HUES48 (cell line): ENCODE data around the gene SLC6A3.
"Not testable (repeated sequence)": the region's sequence is repeated elsewhere in the genome, so short reads cannot be mapped to it uniquely, and the experiment has no call there.

Experiments
- H3K27ac ChIP-seq: one replicate; pipeline ENCODE4 v1.7.0; 2013; ENCODE audit warnings: low read depth, low read length, inconsistent platforms
- H3K27me3 ChIP-seq: 2 replicates; pipeline ENCODE4 v1.6.1; 2013; ENCODE audit warnings: mild to moderate bottlenecking, low read length; ENCODE audit not compliant: control insufficient read depth, insufficient read depth
- H3K36me3 ChIP-seq: 2 replicates; pipeline ENCODE4 v1.6.1; 2013; ENCODE audit warnings: low read length; ENCODE audit not compliant: control insufficient read depth, insufficient read depth
- H3K4me1 ChIP-seq: 2 replicates; pipeline ENCODE4 v1.6.1; 2013; ENCODE audit warnings: mild to moderate bottlenecking, low read length; ENCODE audit not compliant: control insufficient read depth, insufficient read depth
- H3K4me3 ChIP-seq: 2 replicates; pipeline ENCODE4 v1.5.1; 2013; ENCODE audit warnings: mild to moderate bottlenecking, low read depth, low read length
- H3K9ac ChIP-seq: 2 replicates; pipeline ENCODE4 v1.6.1; 2013; ENCODE audit warnings: mild to moderate bottlenecking, low read depth, low read length, moderate library complexity
- H3K9me3 ChIP-seq: 2 replicates; pipeline ENCODE4 v1.6.1; 2013; ENCODE audit warnings: low read length; ENCODE audit not compliant: control insufficient read depth, insufficient read depth

The SLC6A3 gene

DNA sequence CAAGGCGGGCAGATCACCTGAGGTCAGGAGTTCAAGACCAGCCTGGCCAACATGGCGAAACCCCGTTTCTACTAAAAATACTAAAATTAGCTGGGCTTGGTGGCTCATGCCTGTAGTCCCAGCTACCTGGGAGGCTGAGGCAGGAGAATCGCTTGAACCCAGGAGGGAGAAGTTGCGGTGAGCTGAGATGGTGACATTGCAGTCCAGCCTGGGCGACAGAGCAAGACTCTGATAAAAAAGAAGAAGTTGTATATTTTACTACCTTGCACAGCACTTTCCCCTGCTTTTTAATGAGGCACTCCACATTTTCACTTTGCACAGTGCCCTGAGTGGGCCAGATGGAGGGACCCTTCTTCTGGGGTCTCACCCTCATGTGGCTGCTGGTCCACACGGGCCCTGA lies 84.9 kb downstream of the SLC6A3 start:
- H3K36me3 ChIP-seq, H3K9me3 ChIP-seq, H3K27me3 ChIP-seq, H3K4me1 ChIP-seq, H3K9ac ChIP-seq, H3K4me3 ChIP-seq, H3K27ac ChIP-seq: not testable (repeated sequence)

DNA sequence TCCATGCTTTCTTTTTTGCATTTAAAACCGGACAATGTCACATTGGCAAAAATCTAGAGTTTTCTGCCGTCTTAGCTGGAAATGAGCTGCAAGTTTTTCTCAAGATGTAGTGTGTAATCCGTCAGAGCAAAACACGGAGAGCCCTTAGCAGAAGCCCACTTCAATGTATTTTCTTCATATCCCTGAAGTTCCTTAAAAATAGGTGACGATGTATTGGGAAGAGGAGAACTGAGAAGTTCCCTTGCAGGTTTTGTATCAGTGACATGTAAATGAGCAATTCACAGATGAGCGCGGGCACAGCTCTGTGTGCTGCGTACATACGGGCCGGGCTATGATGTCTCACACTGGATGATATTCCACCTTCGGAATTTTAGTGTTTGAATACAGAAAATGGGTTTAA lies 85.5 kb downstream of the SLC6A3 start:
- Histone ChIP-seq H3K36me3 (no peaks in the 10 kb centered on the region), H3K27ac (no peak overlapping the region), H3K9ac (no peak overlapping the region), H3K4me1 (no peaks in the 10 kb centered on the region), H3K27me3 (no peaks in the 10 kb centered on the region), H3K4me3 (no peak overlapping the region), H3K9me3 (no peaks in the 10 kb centered on the region)

DNA sequence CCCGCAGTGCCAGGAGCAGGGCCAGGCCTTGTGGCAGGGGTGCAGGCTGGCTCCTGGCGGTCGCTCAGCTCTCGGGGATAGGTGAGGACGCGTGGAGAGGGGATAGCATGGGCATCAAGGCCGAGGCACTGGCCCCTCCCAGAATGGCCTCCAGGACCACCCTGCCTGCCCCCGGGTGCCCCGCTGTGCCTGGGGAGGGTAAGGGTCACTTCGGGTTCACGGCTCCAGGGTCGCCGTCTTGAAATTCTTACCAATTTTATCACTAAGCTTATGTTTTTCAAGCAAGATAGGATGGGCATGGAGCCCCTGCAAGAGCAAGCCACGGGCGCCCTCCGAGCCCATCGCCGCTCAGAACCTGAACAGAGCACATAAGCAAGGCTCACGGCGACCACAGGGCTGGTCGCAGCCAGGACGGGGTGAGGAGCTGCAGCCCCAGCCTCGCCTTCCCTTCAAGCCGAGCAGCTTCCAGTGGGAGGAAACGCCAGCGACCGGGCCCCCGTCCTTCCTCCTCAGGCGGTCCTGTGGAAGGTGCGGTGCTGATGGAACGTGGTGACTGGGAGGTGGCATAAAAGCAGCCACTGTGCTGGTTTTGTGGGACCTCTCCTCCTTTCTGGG lies 86.1 kb downstream of the SLC6A3 start:
- H3K27me3 ChIP-seq, result no peaks in the 10 kb centered on the region

DNA sequence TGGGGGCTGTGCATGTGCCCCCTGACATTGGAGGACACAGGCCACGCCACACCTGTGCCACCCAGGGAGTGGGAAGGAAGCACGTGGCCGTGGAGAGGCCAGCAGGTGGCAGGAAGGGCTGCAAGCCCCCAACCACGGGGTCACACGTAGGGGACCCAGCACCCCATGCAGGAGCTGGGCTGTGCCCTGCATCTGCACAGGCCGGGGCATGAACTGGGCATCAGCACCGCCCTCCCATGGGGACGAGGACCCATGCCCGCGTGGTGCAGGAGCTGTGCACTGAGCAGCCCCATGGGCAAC lies 86.6 kb downstream of the SLC6A3 start:
- H3K27ac ChIP-seq, result no peak overlapping the region
- 0 out of 2 replicates have a peak, but pooled peaks cover 4% of the 10 kb centered on the region for H3K4me1 ChIP-seq
- no peak overlapping the region for H3K9ac ChIP-seq
- no peak overlapping the region for H3K4me3 ChIP-seq
- H3K27me3 ChIP-seq, result no peaks in the 10 kb centered on the region
- H3K36me3 ChIP-seq, result no peaks in the 10 kb centered on the region
- no peaks in the 10 kb centered on the region for H3K9me3 ChIP-seq

More for the DNA sequence above, 86.1 kb downstream of the SLC6A3 start:
- Histone ChIP-seq H3K27ac (no peak overlapping the region), H3K9ac (no peak overlapping the region), H3K36me3 (no peaks in the 10 kb centered on the region), H3K4me3 (no peak overlapping the region), H3K4me1 (0 out of 2 replicates have a peak, but pooled peaks cover 4% of the 10 kb centered on the region), H3K9me3 (no peaks in the 10 kb centered on the region)

DNA sequence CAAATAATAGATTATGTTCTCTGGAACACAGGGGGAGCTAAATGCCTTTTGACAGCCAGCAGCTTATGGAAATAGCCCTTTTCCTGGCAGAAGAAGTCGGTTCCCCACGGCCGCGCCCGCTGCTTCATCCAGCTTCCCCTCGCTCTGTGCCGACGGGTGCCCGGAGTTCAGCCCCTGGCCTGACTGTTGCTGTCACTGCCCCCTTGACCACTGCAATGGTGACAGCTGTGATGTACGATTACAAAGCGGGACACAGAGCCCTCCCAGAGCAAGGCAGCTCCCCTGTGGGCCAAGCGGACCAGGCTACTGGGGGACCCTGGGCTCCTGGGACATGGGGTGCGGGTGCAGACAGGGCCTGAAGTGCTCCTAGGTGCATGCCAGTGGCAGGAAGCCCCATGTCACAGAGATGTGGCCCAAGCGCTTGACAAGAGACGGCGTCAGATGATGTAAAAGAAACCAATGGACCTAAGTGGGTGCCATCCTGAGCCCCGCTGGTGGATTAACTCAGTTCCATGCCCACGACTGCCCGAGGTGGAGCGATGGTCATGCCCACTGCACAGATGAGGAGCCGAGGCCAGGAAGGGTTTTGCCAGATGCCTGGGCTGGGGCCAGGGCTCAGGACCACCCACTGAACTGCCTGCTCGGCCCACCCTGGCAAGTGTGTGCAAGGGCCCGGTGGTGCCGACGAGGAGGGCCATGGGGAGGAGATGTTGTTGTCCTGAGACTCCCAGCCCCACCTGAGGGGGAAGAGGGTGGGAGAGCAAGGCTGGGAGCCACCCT lies 87.1 kb downstream of the SLC6A3 start:
- Histone ChIP-seq H3K27ac (no peak overlapping the region), H3K9me3 (no peaks in the 10 kb centered on the region), H3K36me3 (no peaks in the 10 kb centered on the region), H3K9ac (no peak overlapping the region), H3K4me1 (0 out of 2 replicates have a peak, but pooled peaks cover 4% of the 10 kb centered on the region), H3K27me3 (no peaks in the 10 kb centered on the region), H3K4me3 (no peak overlapping the region)

DNA sequence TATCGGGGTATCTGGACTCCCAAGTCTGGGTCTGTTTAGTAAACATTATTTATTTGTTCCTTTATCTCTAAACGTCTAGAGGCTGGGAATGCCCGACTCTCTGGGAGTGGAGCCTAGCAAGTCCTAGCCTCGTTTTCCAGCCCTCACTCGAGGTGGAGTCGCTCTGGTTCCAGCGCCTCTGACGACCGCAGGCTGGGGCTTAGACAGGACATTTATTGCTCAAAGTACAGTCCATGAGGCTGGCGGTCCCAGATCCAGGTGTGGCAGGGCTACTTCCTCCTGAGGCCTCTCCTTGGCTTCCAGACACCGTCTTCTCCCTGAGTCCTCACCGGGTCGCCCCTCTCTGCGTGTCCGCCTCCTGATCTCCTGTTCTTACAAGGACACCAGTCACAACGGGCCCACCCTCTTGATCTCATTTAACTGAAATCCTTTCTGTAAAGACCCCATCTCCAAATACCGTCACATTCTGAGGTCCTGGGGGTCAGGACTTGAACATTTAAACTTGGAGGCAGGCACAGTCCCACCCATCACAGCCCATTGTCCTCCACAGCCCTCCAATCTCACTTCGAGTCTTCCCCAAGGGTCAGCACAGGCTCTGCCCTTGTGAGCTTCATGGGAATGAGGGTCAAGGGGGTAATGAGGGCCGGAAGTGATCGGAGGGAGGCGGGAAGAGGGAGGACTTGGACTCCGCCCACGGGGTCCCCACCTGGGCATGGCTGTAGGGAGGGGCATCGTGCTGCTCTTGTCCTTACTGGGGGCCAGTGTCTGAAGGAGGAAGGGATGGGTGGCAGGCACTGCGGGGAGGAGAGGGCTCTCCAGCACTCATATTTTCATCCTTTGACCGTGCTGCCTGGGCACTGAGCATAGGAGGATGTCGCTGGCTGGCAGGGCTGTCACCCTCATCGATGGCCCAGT lies 88.1 kb downstream of the SLC6A3 start:
- H3K9me3 ChIP-seq, result no peaks in the 10 kb centered on the region
- H3K36me3 ChIP-seq, result no peaks in the 10 kb centered on the region
- H3K27ac ChIP-seq, result no peak overlapping the region
- H3K9ac ChIP-seq, result no peak overlapping the region
- H3K4me1 ChIP-seq, result 0 out of 2 replicates have a peak, but pooled peaks cover 4% of the 10 kb centered on the region
- no peaks in the 10 kb centered on the region for H3K27me3 ChIP-seq
- H3K4me3 ChIP-seq, result no peak overlapping the region

DNA sequence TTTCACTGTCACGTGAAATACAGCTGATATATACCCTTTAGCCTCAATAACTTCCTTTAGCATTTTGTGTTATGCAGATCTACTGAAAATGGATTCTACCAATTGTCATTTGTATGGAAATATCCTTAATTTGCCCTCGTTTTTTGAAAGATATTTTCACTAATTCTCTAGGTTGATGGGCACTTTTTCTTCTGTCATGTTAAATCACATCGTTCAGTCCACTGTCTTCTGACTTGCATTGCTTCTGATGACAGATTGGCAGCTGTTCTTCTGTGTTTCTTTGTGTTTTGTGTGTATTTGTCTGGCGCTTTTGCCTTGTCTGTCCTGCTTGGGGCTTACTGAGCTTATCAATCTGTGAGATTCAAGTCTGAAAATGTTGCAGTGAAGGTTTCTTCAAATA lies 90.7 kb downstream of the SLC6A3 start:
- no peaks in the 10 kb centered on the region for H3K27me3 ChIP-seq
- H3K4me1 ChIP-seq, result 0 out of 2 replicates have a peak, but pooled peaks cover 4% of the 10 kb centered on the region
- no peak overlapping the region for H3K4me3 ChIP-seq
- no peak overlapping the region for H3K27ac ChIP-seq
- no peaks in the 10 kb centered on the region for H3K36me3 ChIP-seq
- H3K9me3 ChIP-seq, result no peaks in the 10 kb centered on the region
- no peak overlapping the region for H3K9ac ChIP-seq

DNA sequence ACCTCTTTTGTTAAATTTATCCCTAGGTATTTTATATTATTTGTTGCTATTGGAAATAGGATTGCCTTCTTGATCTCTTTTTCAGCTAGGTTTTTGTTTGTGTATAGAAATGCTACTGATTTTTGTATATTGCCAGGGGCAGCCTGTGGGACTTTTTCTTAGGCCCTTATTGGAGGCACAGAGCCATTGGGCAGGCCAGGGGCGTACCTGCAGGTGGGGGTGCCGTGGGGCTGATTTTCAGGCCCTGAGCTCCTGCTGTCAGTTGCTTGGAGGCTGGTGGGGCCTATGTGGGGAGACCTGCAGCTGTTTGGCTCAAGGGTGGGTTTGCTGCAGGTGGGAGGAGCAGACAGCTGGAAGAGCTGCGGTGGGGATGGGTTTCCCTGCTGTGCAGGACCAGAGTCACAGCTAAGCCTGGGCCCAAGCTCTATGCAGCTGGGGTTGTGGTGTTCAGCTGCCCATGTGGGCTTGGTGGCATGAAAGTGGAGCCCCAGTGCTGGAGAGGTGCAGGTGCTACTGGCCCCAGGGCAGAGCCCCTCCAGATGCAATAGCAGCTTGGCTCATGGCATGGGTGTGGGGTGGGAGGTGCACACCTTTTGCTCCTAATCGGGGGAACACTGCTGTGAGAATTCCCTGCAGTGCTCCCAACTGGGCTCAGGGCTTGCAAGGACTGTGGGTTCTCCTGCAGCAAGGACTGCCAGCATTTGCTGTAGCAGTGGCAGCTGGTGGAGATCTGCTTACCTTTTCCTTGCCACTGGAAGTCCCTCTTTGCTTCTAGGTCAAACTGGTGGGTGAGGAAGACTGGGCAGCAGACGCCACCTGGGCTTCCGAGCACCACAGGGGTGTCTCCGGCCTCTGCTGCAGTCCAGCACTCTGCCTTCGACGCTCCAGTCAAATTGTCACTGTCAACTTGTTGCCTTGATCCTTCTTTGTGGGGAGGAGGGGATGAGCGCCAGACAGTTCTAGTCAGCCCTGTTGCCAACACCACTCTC lies 92.7 kb downstream of the SLC6A3 start:
- Histone ChIP-seq H3K9ac (no peak overlapping the region), H3K27me3 (no peaks in the 10 kb centered on the region), H3K27ac (no peak overlapping the region), H3K9me3 (no peaks in the 10 kb centered on the region), H3K4me3 (no peak overlapping the region), H3K36me3 (no peaks in the 10 kb centered on the region), H3K4me1 (0 out of 2 replicates have a peak, but pooled peaks cover 4% of the 10 kb centered on the region)

DNA sequence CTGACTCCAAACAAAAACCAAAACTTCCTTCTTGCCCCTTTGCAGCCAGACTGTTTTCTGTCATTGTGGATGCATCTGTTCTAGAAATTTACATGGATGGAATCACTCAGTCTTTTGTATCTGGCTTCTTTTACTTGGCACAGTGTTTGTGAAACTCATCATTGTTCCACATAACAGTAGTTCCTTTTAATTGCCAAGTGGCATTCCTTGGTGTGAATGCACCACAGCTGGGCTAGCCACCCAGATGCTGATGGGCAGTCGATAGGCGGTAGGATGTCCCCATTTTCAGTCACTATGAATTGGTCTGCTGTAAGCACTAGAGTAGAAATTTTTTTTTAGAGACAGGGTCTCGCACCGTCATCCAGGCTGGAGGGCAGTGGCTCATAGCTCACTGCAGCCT lies 94.1 kb downstream of the SLC6A3 start:
- Histone ChIP-seq H3K4me3 (no peak overlapping the region), H3K27ac (no peak overlapping the region), H3K27me3 (no peaks in the 10 kb centered on the region), H3K9ac (no peak overlapping the region), H3K9me3 (no peaks in the 10 kb centered on the region), H3K4me1 (0 out of 2 replicates have a peak, but pooled peaks cover 4% of the 10 kb centered on the region), H3K36me3 (no peaks in the 10 kb centered on the region)

DNA sequence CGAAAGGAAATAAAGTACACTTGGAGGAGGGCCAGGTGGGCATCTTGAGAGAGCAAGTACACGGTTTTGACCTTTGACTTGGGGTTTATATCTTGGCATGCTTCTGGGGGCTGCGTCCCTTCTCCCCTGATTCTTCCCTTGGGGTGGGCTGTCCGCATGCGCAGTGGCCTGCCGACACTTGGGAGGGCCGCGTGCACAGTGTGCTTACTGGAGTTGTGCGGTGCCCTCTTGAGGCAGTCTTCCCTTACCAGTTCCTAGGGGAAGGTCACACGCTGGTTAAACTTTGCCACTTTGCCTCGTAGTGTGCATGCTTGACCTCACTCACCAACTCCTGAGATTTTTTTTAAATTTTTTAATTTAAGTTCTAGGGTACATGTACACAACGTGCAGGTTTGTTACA lies 96.0 kb downstream of the SLC6A3 start:
- Histone ChIP-seq H3K4me3 (no peak overlapping the region), H3K4me1 (no peaks in the 10 kb centered on the region), H3K27me3 (no peaks in the 10 kb centered on the region), H3K9me3 (no peaks in the 10 kb centered on the region), H3K36me3 (no peaks in the 10 kb centered on the region), H3K27ac (no peak overlapping the region), H3K9ac (no peak overlapping the region)
